Skeletal muscle cell (primary cell): ENCODE data around the gene FGF2.

Source experiments
- DNase-seq: peaks from one replicate; pipeline ENCODE4 v3.0.0-alpha.2; 2010; ENCODE audit warnings: low read depth
- H3K4me3 ChIP-seq: 2 replicates; pipeline ENCODE4 v1.5.1; 2011; ENCODE audit warnings: low read depth, mild to moderate bottlenecking, control low read depth, low read length, moderate library complexity

The FGF2 gene

GRCh38 chr4:122879001-122879400, 52.4 kb downstream of the FGF2 start:
- no peak for DNase-seq

GRCh38 chr4:122882857-122883735, 56.5 kb downstream of the FGF2 start:
- no peak overlapping the region for H3K4me3 ChIP-seq
- no peak for DNase-seq

More at GRCh38 chr4:122879001-122879400, 52.4 kb downstream of the FGF2 start:
- H3K4me3 ChIP-seq, result no peak overlapping the region

- DNase-seq, result no peak
- no peak overlapping the region for H3K4me3 ChIP-seq
Observed at GRCh38 chr4:122884499-122884898, 57.9 kb downstream of the FGF2 start.

GRCh38 chr4:122889726-122890125, 63.1 kb downstream of the FGF2 start:
- H3K4me3 ChIP-seq, result no peak overlapping the region
- no peak for DNase-seq

- DNase-seq, result no peak
Observed at GRCh38 chr4:122890147-122890795, 63.6 kb downstream of the FGF2 start.

GRCh38 chr4:122894827-122895226, 68.2 kb downstream of the FGF2 start:
- H3K4me3 ChIP-seq, result no peak overlapping the region
- no peak for DNase-seq

More at GRCh38 chr4:122890147-122890795, 63.6 kb downstream of the FGF2 start:
- H3K4me3 ChIP-seq, result no peak overlapping the region

- DNase-seq, result no peak
- H3K4me3 ChIP-seq, result no peak overlapping the region
Observed at GRCh38 chr4:122895336-122895995, 68.8 kb downstream of the FGF2 start.

GRCh38 chr4:122896270-122896669, 69.6 kb downstream of the FGF2 start:
- no peak overlapping the region for H3K4me3 ChIP-seq
- no peak for DNase-seq

GRCh38 chr4:122898370-122899150, 71.9 kb downstream of the FGF2 start:
- no peak overlapping the region for H3K4me3 ChIP-seq
- DNase-seq, result peak; percentile 74

GRCh38 chr4:122899682-122900081, 73.1 kb downstream of the FGF2 start:
- no peak overlapping the region for H3K4me3 ChIP-seq
- no peak for DNase-seq

- no peak overlapping the region for H3K4me3 ChIP-seq
- DNase-seq, result no peak
Observed at GRCh38 chr4:122900314-122900713, 73.7 kb downstream of the FGF2 start.

GRCh38 chr4:122901247-122902010, 74.8 kb downstream of the FGF2 start:
- no peak overlapping the region for H3K4me3 ChIP-seq
- DNase-seq, result no peak

GRCh38 chr4:122903766-122904288, 77.2 kb downstream of the FGF2 start:
- H3K4me3 ChIP-seq, result no peak overlapping the region
- DNase-seq, result no peak

- no peak for DNase-seq
- no peak overlapping the region for H3K4me3 ChIP-seq
Observed at GRCh38 chr4:122906859-122907305, 80.3 kb downstream of the FGF2 start.

GRCh38 chr4:122908223-122908622, 81.6 kb downstream of the FGF2 start:
- no peak for DNase-seq
- H3K4me3 ChIP-seq, result no peak overlapping the region

- H3K4me3 ChIP-seq, result no peak overlapping the region
- no peak for DNase-seq
Observed at GRCh38 chr4:122909683-122910082, 83.1 kb downstream of the FGF2 start.

GRCh38 chr4:122911588-122911987, 85.0 kb downstream of the FGF2 start:
- DNase-seq, result no peak

GRCh38 chr4:122912810-122913575, 86.4 kb downstream of the FGF2 start:
- DNase-seq, result no peak

More at GRCh38 chr4:122911588-122911987, 85.0 kb downstream of the FGF2 start:
- no peak overlapping the region for H3K4me3 ChIP-seq

More at GRCh38 chr4:122912810-122913575, 86.4 kb downstream of the FGF2 start:
- no peak overlapping the region for H3K4me3 ChIP-seq
